HCT116 (cell line): ENCODE data around the gene TENM4.

ENCODE experiments used
- CTCF ChIP-seq, 3 experiments: fragments of 200-600 bp in 1 of 3; sonication (generic) in 1 of 3; IDR thresholded peaks in 2 of 3; conservative IDR thresholded peaks in 1 of 3; 2 replicates each; pipeline ENCODE4 v1.5.1; 2012 to 2017; ENCODE audit warnings: low read depth in 2 of 3, low read length in 2 of 3, antibody characterized with exemption in 1 of 3, borderline replicate concordance in 1 of 3, control low read depth in 1 of 3, mild to moderate bottlenecking in 1 of 3, mixed read lengths in 1 of 3, mixed run types in 1 of 3, moderate library complexity in 1 of 3; ENCODE audit not compliant: insufficient read depth in 1 of 3
- EZH2 ChIP-seq: fragments of 200-600 bp; sonication (generic); IDR thresholded peaks from 2 replicates; pipeline ENCODE4 v1.6.1; 2017; ENCODE audit warnings: antibody characterized with exemption, mixed run types
- POLR2AphosphoS5 ChIP-seq: IDR thresholded peaks from 2 replicates; pipeline ENCODE4 v1.6.1; 2011; ENCODE audit warnings: mild to moderate bottlenecking, low read depth, low read length, moderate library complexity

GRCh38 chr11:79237703-79238102, 203.1 kb downstream of the TENM4 start:
- TF ChIP-seq CTCF (IDR thresholded peaks at IDR 0.05 in 2 of 3, conservative IDR thresholded peaks at IDR 0.05 in 1 of 3; ENCODE audit: borderline replicate concordance in 1 of 3, insufficient read depth in 1 of 3, low read depth in 2 of 3, low read length in 2 of 3), result no peak
- no peak for TF ChIP-seq EZH2
- no peak for TF ChIP-seq POLR2AphosphoS5
